Adrenal gland (tissue), 12 donors: ENCODE results near the gene MCEE. TPM values are rescaled to one million over a fixed set of nuclear protein-coding genes. Genes with fewer than 3 reads are reported as not detected.

ENCODE experiments used
- DNase-seq, 7 donors: peaks; one replicate each; pipeline ENCODE4 v3.0.0-alpha.2; 2019 to 2020
- H3K27ac ChIP-seq, 5 donors: fragments of 200-600 bp; sonication (generic) in 4 of 5; 1 replicate in 3 of 5; 2 replicates in 2 of 5; pipeline versions ENCODE4 v1.5.1 to v1.8.0; 2016 to 2020; ENCODE audit warnings: mild to moderate bottlenecking in 1 of 5
- H3K27me3 ChIP-seq: fragments of 200-600 bp; 2 replicates; pipeline ENCODE4 v1.8.0; 2021
- H3K36me3 ChIP-seq, 2 donors: fragments of 200-600 bp; replicated peaks in 1 of 2; 1 replicate in 1 of 2; 2 replicates in 1 of 2; pipeline versions ENCODE4 v1.5.1 to v1.8.0; 2018 to 2022
- H3K4me1 ChIP-seq, 2 donors: fragments of 200-600 bp; replicated peaks in 1 of 2; 1 replicate in 1 of 2; 2 replicates in 1 of 2; pipeline versions ENCODE4 v1.5.1 to v1.8.0; 2018 to 2021
- H3K4me3 ChIP-seq, 4 donors: fragments of 200-600 bp; sonication (generic) in 3 of 4; one replicate each; pipeline ENCODE4 v1.5.1; 2016 to 2018
- H3K9me3 ChIP-seq, 3 donors: fragments of 200-600 bp; sonication (generic) in 1 of 3; replicated peaks in 1 of 3; 1 replicate in 2 of 3; 2 replicates in 1 of 3; pipeline versions ENCODE4 v1.5.1 to v1.8.0; 2016 to 2021
- POLR2A ChIP-seq, 2 donors: fragments of 450-650 bp; IDR thresholded peaks; one replicate each; pipeline ENCODE4 v1.6.1; 2017; ENCODE audit warnings: antibody characterized with exemption in 2 of 2, mild to moderate bottlenecking in 2 of 2, moderate library complexity in 1 of 2
- WGBS, 4 donors: extraction: QIAGEN DNeasy Blood & Tissue Kit in 2 of 4; methylation state at CpG; one replicate each; pipeline versions ENCODE4 v1.1.5 to v1.1.7; 2013 to 2017; 5-methylcytosine and 5-hydroxymethylcytosine counted together
- intact Hi-C, 2 donors: fragments of 100-400 bp; cut with DNase I; formaldehyde crosslinking; loops; one replicate each; pipeline versions ENCODE4 v1.14.1 to v1.15.0; 2022 to 2023
- polyA plus RNA-seq, 3 donors: library from polyadenylated mRNA; stranded (reverse); fragments of 200-250 nt in 2 of 3; fragments of 350-450 nt in 1 of 3; fragmentation: Illumina TruSeq in 1 of 3; extraction: RNeasy Lipid Tissue Mini Kit (QIAGEN cat#74804) in 1 of 3; gene quantifications; one replicate each; pipeline ENCODE4 v1.2.3, GENCODE V29; 2013 to 2014
- total RNA-seq, 9 donors: library from RNA; depleted of rRNA in 4 of 9; stranded (reverse); fragments of >200 nt in 4 of 9; fragments of 120-200 nt in 1 of 9; fragmentation: NEBNext Ultra II Directional in 1 of 9; extraction: Animal tissue kit (Norgen Biotek cat#: 25700) in 1 of 9; gene quantifications; one replicate each; pipeline versions ENCODE4 v1.1.0 to v1.2.4, GENCODE V29; 2013 to 2023
- TF ChIP-seq, protein P1 (sequence below), 6 experiments: fragments of 450-650 bp in 4 of 6; fragments of 200-600 bp in 2 of 6; sonication (generic) in 1 of 6; IDR thresholded peaks; 1 replicate in 5 of 6; 2 replicates in 1 of 6; pipeline versions ENCODE4 v1.5.1 to v1.8.0; 2016 to 2021; ENCODE audit warnings: antibody characterized with exemption in 6 of 6, mild to moderate bottlenecking in 2 of 6, moderate library complexity in 1 of 6
- donor health status: healthy with polysubstance abuse.
- donor health status: Bipolar disorder and iron deficiency.
- donor health status: DM: yes; HTN: yes; CAD: no.
- donor health status: DM: no; HTN: no; CAD: no.
- donor health status: DM: no; HTN: no; CAD: no.
- donor health status: DM: yes; HTN: yes; CAD: no.

Gene MCEE
- total and polyA plus RNA-seq, 12 donors: 20.1 to 50.7 (median 31.5) TPM

DNA sequence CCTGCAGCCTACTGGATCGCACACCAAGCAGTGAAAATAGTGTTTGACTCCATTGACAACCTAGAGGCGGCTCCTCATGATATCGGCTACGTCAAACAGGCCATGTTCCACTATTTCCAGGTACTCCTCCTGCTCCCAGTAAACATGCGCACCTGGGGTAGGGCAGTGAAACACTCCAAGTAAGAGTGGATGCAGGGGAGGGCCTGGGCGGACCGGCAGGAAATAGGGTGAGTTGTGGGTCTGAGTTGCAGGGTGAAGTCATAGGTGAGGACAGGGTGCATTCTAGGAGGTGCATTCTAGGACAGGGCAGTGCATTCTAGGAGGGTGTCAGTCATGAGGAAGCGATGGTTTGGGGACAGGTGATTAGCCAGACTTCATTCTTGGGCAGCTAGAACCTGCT is 56.6 kb downstream of the MCEE start:
- Histone ChIP-seq H3K27me3 (no peaks in the 10 kb centered on the region), H3K9me3 (no peaks in the 10 kb centered on the region), H3K27ac (no peak overlapping the region), H3K4me1 (peaks cover 9 to 28% of the 10 kb centered on the region in 2 donors), H3K4me3 (no peak overlapping the region), H3K36me3 (peaks cover 0 to 51% of the 10 kb centered on the region in 2 donors)
- TF ChIP-seq, protein P1, sequence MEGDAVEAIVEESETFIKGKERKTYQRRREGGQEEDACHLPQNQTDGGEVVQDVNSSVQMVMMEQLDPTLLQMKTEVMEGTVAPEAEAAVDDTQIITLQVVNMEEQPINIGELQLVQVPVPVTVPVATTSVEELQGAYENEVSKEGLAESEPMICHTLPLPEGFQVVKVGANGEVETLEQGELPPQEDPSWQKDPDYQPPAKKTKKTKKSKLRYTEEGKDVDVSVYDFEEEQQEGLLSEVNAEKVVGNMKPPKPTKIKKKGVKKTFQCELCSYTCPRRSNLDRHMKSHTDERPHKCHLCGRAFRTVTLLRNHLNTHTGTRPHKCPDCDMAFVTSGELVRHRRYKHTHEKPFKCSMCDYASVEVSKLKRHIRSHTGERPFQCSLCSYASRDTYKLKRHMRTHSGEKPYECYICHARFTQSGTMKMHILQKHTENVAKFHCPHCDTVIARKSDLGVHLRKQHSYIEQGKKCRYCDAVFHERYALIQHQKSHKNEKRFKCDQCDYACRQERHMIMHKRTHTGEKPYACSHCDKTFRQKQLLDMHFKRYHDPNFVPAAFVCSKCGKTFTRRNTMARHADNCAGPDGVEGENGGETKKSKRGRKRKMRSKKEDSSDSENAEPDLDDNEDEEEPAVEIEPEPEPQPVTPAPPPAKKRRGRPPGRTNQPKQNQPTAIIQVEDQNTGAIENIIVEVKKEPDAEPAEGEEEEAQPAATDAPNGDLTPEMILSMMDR (IDR thresholded peaks at IDR 0.05): no peak
- no peak for TF ChIP-seq POLR2A (IDR thresholded peaks at IDR 0.05)
- no peak for DNase-seq
- intact Hi-C loops: no loop called here
- WGBS, 4 donors: 83 to 96% (median 92%) methylated on average over 8 of the region's 8 CpGs

DNA sequence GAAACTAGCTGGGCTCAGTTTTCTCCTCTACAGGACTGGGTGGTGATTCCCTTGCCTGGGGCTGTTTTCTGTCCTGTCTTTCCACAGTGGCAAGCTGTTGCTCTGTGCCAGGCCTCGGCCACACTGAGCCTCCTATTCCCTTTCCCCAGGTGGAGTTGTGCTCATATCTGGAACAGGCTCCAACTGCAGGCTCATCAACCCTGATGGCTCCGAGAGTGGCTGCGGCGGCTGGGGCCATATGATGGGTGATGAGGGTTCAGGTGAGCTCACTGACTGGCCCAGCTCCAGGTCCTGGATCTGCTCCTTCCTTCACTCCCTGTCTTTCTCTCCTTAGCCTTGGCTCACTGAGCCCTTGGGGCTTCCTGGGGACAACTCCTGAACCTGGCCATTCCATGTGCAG is 57.5 kb downstream of the MCEE start:
- H3K4me1 ChIP-seq: peaks cover 12 to 32% of the 10 kb centered on the region in 2 donors
- H3K27ac ChIP-seq: peak overlapping the region in 3 of 5 donors; percentile 11 to 35 (median 33)
- no peak overlapping the region for H3K4me3 ChIP-seq
- intact Hi-C loops: no loop called here
- H3K27me3 ChIP-seq: no peaks in the 10 kb centered on the region
- H3K36me3 ChIP-seq: peaks cover 0 to 42% of the 10 kb centered on the region in 2 donors
- no peak for DNase-seq
- H3K9me3 ChIP-seq: no peaks in the 10 kb centered on the region
- no peak for TF ChIP-seq POLR2A (IDR thresholded peaks at IDR 0.05)
- TF ChIP-seq, protein P1 (IDR thresholded peaks at IDR 0.05): no peak
- 91 to 98% (median 93%) methylated on average over 3 to 4 of the region's 4 CpGs for WGBS, 4 donors

DNA sequence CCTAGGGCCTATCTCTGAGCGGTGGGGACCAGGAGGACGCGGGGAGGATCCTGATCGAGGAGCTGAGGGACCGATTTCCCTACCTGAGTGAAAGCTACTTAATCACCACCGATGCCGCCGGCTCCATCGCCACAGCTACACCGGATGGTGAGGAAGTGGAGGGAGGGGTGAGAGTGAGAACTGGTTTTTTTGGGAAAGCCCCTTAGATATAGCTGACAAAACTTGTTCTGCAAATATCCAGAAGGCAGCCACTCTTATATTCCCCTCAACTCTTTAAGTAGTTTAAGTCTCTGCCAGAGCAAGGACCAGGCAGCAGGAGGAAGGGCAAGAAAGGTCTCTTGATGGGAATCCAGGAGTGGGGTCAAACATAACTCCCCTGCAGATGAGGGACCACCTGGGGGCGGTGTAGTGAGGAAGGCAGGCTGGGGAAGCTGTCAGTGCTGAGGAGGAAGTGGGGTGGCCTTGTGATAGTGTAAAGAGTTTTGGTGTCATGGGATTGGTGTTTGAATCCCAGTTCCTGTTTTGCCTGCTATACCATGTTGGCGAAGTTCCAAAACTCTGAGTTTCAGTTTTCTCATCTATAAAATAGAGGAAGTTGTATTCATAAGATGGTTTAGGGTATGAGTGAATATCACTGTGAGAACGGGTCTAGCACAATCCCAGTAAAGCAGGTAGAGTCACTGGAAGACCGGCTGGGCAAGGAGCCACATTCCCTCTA is 58.2 kb downstream of the MCEE start:
- H3K4me3 ChIP-seq: no peak overlapping the region
- peaks cover 0 to 36% of the 10 kb centered on the region in 2 donors for H3K36me3 ChIP-seq
- peak overlapping the region in 3 of 5 donors; percentile 11 to 62 (median 35) for H3K27ac ChIP-seq
- no peaks in the 10 kb centered on the region for H3K9me3 ChIP-seq
- no peak for TF ChIP-seq POLR2A (IDR thresholded peaks at IDR 0.05)
- TF ChIP-seq, protein P1 (IDR thresholded peaks at IDR 0.05): no peak
- peaks cover 14 to 37% of the 10 kb centered on the region in 2 donors for H3K4me1 ChIP-seq
- 70 to 86% (median 76%) methylated on average over 12 to 14 of the region's 14 CpGs for WGBS, 4 donors
- intact Hi-C loops: no loop called here
- no peaks in the 10 kb centered on the region for H3K27me3 ChIP-seq
- DNase-seq: peak in 2 of 7 donors; percentile 34 to 40

DNA sequence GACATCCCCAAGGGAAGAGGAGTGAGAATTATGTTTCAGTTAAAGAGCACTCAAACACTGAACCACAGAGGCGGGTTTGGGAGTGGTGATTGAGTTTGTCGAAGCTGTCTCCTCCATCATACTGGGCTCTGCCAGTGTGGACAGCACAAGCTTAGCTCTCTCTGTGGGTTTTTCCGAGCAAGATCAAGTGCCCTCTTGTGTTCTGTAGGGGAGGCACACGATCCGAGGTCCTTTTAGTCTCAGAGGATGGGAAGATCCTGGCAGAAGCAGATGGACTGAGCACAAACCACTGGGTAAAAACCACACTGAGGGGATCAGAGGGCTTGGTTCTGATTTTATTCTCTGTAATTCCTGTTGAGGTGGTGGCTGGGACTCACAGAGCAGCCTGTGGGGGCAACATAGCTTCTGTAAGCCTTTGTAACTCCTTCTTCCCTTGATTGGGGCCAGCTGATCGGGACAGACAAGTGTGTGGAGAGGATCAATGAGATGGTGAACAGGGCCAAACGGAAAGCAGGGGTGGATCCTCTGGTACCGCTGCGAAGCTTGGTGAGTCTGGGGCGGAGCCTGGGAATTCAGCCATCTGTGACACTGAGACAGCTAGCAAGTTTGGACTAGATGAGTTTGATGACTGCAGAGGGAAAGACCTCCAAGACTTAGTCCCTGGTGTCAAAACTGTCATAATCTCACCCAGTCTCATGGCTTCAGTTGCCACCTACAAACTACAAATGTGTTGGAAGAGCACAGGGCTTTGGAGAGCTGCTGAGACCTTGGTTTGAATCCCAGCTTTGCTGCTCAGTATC is 59.5 kb downstream of the MCEE start:
- H3K27me3 ChIP-seq: no peaks in the 10 kb centered on the region
- intact Hi-C loops: no loop called here
- DNase-seq: peak in 1 of 7 donors; percentile 27
- no peaks in the 10 kb centered on the region for H3K9me3 ChIP-seq
- H3K27ac ChIP-seq: no peak overlapping the region
- H3K4me1 ChIP-seq: peaks cover 14 to 37% of the 10 kb centered on the region in 2 donors
- peaks cover 0 to 26% of the 10 kb centered on the region in 2 donors for H3K36me3 ChIP-seq
- TF ChIP-seq, protein P1 (IDR thresholded peaks at IDR 0.05): peak in 2 of 6 experiments; percentile 16 to 25
- TF ChIP-seq POLR2A (IDR thresholded peaks at IDR 0.05): no peak
- 71 to 75% (median 71%) methylated on average over 8 to 10 of the region's 10 CpGs for WGBS, 4 donors
- H3K4me3 ChIP-seq: no peak overlapping the region
